ENCODE measurements around the gene TULP3.
A peak's percentile ranks its signal among the peaks of the same experiment; 100 is the strongest.

The TULP3 gene

GRCh38 chr12:2877047-2877952, 13.4 kb upstream of the TULP3 start, which contains the start of the genes FOXM1 and RHNO1:
Gene FOXM1 (minus strand): TSS chr12:2877174. CDS start chr12:2874478, 2,696 bp downstream.
Gene RHNO1 (plus strand): TSS chr12:2877223. CDS start chr12:2885367, 8,144 bp downstream.
- peak; percentile 95 for DNase-seq (ENCODE audit: low spot score)

- no peak for DNase-seq (ENCODE audit: low spot score)
Measured at GRCh38 chr12:2877953-2878732, 12.5 kb upstream of the TULP3 start.

DNA sequence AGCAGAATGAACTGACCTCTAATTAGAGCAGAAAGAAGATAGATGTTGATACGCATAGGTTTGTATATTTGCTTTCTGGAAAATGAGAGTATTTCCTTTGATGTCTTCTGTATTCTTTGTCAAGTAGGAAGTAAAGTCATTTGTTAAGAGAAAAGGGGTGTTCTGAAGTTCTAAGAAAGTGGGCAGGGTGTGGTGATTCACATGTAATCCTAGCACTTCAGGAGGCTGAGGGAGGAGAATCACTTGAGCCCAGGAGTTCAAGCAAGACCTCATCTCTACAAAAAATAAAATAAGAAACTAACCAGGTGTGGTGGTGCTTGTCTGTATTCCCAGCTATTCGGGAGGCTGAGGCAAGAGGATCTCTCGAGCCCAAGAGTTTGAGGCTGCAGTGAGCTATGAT, 10.8 kb upstream of the TULP3 start:
- DNase-seq (ENCODE audit: low spot score) = no peak

- DNase-seq (ENCODE audit: low spot score) = no peak
Measured at GRCh38 chr12:2884810-2885209, 5.9 kb upstream of the TULP3 start.

DNA sequence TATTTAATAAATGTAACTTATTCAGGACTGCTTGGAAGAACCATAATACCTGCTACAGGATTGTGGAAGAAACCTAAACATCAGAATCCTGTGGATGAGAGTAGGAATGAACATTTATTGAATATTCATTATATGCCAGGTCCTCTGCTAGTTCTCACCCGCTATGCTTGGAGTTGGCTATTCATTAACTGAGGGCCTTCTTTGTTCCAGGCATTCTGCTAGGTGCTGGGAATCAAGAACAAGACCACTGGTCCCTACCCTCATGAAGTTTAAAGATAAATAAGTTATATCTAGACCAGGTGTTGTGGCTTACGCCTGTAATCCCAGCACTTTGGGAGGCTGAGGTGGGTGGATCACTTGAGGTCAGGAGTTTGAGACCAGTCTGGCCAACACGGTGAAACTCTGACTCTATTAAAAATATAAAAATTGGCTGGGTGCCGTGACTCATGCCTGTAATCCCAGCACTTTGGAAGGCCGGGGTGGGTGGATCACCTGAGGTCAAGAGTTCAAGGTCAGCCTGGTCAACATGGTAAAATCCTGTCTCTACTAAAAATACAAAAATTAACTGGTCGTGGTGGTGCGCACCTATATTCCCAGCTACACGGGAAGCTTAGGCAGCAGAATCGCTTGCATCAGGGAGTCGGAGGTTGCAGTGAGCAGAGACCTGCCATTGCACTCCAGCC, 3.8 kb upstream of the TULP3 start:
- DNase-seq (ENCODE audit: low spot score) = no peak

GRCh38 chr12:2890001-2890387, 697 bp upstream of the TULP3 start:
- DNase-seq (ENCODE audit: low spot score) = no peak

DNA sequence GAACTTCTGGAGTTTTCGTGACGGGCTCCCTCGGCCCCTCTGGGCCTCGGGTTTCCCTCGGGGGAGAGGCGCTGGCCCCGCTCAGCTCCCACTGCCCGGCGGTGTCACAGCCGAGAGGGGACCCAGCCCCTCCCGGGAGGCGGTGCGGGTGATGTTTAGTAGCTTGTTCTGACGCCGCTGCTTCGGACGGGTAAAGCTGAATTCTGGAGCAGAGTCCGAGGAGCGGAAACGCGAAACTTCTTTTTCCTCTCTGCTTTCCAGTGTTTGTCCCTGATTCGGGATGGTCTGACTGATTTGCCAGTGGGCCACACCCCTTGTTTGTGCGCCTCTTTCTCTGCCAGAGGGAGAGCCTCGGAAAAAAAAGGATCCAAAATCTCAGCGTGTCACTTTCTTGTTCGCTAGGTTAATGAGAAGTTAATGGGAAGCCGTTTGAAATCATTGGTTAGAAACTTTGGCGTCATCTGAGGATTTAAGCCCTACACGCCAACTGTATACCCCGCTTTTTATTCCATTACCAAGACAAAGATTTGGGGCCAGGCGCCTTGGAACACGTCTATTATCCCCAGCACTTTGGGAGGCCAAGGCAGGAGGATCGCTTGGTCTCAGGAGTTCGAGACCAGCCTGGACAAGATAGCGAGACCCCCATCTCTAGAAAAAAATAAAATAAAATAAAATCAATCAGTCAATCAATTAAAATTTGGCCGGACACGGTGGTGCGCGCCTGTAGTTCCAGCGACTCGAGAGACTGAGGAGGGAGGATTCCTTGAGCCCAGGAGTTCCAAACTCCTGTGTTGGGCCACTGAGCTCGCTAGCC, 756 bp downstream of the TULP3 start:
- DNase-seq (ENCODE audit: low spot score) = no peak

DNA sequence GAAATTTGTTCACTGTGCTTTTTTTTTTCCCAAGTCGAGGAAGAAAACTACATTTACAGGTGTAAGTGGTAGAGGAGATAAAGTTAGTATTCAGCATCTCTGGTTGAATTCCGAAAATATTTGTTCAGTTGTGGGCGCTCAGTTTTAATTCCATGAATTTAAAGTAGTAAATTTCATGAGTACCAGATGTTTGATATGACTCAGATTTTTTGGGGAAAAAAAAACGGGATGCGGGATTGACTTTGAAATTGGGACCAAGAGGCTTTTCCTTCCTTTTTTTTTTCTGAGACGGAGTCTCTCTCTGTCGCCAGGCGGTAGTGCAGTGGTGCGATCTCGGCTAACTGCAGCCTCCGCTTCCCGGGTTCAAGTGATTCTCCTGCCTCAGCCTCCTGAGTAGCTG, 1.6 kb downstream of the TULP3 start:
- no peak for DNase-seq (ENCODE audit: low spot score)

- no peak for DNase-seq (ENCODE audit: low spot score)
Measured at GRCh38 chr12:2893007-2893406, 2.3 kb downstream of the TULP3 start.

GRCh38 chr12:2895051-2895451, 4.4 kb downstream of the TULP3 start:
- DNase-seq (ENCODE audit: low spot score) = no peak

- DNase-seq (ENCODE audit: low spot score) = no peak
Measured at GRCh38 chr12:2895511-2895910, 4.8 kb downstream of the TULP3 start.

DNA sequence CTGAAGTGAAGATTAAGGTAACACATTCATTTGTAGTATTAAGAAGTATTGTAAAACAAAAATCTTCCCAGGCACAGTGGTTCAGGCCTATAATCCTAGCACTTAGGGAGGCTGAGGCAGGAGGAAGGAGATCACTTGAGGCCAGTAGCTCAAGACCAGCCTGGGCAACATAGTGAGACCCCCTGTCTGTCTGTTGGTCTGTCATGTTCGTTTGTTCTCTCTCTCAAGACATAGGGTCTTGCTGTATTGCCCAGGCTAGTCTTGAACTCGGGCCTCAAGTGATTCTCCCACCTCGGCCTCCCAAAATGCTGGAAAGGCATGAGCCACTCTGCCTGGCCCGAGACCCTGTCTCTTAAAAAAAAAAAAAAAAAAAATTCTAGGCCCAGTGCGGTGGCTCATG, 6.7 kb downstream of the TULP3 start:
- no peak for DNase-seq (ENCODE audit: low spot score)

GRCh38 chr12:2900642-2901041, 10.0 kb downstream of the TULP3 start:
- DNase-seq (ENCODE audit: low spot score) = no peak

DNA sequence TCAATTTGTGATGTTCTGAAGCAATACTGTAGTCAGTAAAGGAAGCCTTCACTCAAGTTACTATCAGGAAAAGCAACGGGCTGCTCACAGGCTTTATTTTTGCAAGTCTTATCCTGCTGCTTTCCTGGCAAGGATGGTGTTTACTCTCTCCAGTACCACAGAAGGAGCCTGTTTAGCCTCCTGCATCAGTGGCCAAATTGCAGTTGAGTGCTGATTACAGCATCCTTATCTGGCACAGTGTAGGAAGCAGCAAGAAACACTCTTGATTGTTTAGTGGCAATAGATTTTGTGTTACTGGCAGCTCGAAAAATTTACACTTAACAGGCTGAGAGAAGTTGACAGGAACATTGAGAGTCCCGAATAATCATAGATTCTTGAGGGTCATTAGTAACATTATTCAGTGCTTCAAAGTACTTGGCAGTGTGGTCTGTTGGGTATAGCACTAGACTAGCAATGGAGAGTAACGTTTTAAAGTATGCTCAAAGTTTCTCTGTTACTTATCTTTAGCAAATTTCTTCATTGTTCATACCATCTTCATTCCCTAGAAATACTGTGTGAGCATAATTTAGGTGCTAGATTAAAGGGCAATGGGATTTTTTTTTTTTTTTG, 11.7 kb downstream of the TULP3 start:
- DNase-seq (ENCODE audit: low spot score) = no peak

- DNase-seq (ENCODE audit: low spot score) = no peak
Measured at GRCh38 chr12:2904260-2904659, 13.6 kb downstream of the TULP3 start.

- no peak for DNase-seq (ENCODE audit: low spot score)
Measured at GRCh38 chr12:2912216-2912575, 21.5 kb downstream of the TULP3 start.

- DNase-seq (ENCODE audit: low spot score) = no peak
Measured at GRCh38 chr12:2919249-2919648, 28.6 kb downstream of the TULP3 start.

DNA sequence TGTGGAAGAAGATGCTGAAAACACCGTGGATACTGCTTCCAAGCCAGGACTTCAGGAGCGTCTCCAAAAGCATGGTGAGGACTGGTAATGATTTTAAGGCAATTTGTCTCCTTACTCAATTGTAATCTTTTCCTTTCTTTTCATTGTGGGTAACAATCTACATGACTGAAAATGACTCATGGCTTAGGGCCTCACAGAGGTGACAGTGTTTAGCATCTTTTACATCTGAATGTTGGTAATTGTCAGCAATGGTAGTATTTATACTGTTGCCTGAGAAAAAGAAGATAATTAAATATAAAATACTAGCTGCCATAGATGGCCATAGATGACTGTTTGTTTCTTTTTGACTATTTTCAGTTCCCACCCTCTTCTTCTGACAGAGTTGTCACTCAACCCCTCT, 31.6 kb downstream of the TULP3 start:
- DNase-seq (ENCODE audit: low spot score) = no peak

- DNase-seq (ENCODE audit: low spot score) = no peak
Measured at GRCh38 chr12:2923057-2923456, 32.4 kb downstream of the TULP3 start.

DNA sequence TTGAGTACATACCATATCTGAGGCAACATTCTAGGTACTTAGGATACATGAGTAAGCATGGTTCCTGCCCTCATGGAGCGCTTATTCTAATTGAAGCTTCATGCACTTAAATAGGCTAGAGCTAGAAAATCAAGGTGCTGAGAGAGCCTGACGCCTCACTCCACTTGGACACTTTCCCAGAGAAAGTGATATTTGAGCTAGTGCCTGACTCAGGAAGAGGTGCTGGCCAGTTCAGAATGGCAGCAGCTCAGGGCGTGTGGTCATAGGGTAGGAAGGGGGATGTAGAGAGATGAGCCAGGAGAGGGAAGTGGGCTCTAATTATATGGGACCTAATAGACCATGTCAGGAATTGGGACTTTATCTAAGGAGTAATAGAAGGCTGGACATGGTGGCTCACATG, 33.3 kb downstream of the TULP3 start:
- DNase-seq (ENCODE audit: low spot score) = no peak

- DNase-seq (ENCODE audit: low spot score) = peak; percentile 51
Measured at GRCh38 chr12:2925322-2925995, 34.8 kb downstream of the TULP3 start.

Measured in COLO829 (cell line).